HG03520 (cell line): ENCODE results near the gene SNAPC4.
"Not testable (repeated sequence)": the region's sequence is repeated elsewhere in the genome, so short reads cannot be mapped to it uniquely, and the experiment has no call there.

Source experiments
- ATAC-seq: cut with Tn5 transposase; IDR thresholded peaks from one replicate; pipeline ENCODE4 v1.9.1; 2021; ENCODE audit warnings: mild to moderate bottlenecking, moderate library complexity; ENCODE audit not compliant: unreplicated experiment

SNAPC4 gene

GRCh38 chr9:136358888-136359287 lies 41.1 kb downstream of the SNAPC4 start:
- no peak for ATAC-seq

GRCh38 chr9:136358016-136358415 lies 42.0 kb downstream of the SNAPC4 start:
- no peak for ATAC-seq

DNA sequence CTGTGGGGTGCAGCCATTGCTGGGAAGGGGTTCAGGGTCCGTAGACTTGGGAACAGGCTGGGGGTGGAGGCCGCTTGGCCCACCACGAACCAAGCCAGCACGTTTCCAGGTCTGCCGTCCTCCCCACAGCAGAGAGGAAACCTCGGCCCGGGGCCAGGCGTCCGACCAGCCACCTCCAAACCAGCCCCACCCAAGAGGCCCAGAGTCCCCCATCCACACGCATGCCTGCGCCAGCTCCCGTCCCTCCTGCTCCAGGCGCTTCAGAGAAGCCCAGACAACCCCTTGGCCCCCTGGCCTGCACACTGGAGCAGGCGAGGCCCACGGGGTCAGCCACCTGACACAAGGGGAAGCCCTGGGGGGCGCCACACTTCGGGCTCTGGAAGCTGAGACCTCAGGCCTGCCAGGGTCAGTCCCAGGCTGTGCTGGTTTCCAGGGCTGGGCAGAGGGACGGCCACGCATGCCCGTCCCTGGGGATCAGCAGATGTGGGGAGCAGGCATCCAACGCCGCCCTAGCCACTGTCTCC lies 42.7 kb downstream of the SNAPC4 start:
- no peak for ATAC-seq

GRCh38 chr9:136355616-136356557 lies 44.1 kb downstream of the SNAPC4 start:
- ATAC-seq: no peak

DNA sequence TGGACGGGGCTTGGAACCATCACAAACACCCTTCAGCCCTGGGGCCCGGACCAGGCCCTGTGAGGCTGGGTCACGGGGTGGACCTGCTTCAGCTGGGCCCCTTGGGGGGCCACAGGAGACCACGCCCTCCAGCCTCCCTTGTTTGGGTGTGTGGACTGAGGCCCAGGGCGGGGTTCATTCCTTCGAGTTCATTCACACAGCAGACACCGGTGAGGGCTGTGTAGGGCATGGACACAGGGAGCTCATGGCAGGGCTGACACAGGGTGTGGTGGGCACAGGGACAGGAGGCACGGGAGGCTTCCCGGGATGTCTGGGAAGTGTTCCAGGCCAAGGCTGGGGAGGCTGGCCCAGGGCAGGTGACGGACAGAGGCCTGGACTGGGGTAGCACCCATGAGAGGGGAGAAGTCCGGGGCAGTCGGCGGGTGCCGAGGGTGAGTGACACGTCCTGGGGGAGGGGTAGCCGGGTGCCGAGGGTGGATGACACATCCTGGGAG lies 45.3 kb downstream of the SNAPC4 start:
- no peak for ATAC-seq

DNA sequence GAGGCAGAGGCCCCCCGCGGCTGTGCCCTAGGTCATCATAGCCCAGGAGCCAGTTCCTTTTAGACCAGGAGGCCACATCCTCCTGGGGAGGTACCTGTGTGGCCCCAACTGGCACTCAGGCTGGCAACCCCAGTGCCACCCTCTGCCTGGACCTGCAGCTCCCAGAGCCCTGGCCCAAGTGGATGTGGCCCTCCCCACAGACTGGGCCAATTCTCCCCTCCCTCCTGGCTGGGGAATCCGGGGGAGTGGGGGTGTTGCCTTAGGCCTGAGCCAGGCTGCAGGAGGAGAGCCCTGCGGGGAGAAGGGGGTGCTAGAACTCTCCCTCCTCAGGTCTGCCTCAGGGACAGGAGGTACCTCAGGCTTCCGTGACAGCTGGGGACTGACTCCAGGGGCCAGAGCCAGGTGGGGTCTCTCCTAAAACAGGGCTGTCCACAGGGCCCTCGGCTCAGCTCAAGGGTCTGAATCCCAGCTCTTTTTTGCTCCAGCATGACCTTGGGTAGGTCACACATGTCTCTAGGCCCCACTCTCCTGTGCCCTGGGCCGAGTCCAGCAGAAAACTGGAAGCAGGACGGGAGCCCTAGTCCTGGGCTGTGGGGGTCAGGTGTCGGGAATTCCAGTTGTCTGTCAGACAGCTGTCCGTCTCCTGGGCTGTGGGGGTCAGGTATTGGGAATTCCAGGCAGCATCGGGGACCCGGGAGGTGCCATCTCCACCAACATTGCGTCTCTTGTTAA lies 46.0 kb downstream of the SNAPC4 start:
- no peak for ATAC-seq

DNA sequence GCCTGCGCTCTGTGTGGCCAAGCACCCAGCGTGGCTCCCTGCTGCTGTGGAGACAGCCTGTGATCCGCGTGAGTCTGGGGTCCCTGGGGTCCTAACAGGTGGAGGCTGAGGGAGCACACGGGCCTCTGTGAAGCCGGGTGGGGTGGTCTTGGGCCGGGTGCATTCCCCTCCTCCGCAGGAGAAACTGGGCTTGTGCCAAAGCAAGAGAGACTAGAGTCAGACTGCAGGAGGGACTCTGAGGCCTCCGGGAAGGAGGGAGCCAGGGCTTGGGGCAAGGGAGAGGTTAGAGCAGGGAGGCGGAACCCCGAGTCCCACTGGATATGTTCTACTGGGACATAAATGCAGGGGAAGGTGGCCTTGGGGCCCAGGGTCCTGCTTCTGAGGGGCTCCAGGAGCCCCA lies 46.9 kb downstream of the SNAPC4 start:
- ATAC-seq: no peak

GRCh38 chr9:136352682-136353081 lies 47.3 kb downstream of the SNAPC4 start:
- ATAC-seq: no peak

GRCh38 chr9:136351868-136352267 lies 48.1 kb downstream of the SNAPC4 start:
- ATAC-seq: not testable (repeated sequence)

DNA sequence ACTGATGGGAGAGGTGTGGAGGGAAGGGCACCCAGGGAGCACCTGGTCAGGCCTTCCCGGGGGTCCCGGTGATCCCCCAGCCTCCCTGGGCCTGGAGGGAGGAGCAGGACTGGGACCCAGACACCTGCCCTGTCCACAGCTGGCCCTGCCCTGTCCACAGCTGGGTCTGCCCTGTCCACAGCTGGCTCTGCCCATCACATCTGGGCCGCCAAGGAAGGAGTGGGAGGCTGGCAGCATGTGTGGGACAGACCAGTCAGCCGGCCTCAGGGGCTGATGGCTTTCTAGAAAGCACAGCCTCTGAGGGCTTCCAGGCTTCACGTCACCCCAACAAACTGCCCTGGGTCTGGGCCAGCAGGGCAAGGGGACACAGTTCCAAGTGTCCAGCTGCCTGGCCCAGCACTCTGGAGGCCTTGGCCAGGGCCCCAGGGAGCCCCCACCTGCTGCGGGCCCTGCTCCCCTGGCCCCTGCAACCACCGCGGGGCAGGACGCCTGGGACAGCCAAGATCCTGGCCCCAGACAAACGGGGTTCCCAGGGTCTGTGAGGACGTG lies 48.6 kb downstream of the SNAPC4 start:
- ATAC-seq: no peak
